ENCODE data around the gene HS1BP3. TPM values are rescaled to one million over a fixed set of nuclear protein-coding genes. Genes with fewer than 3 reads are reported as not detected.
A peak's percentile ranks its signal among the peaks of the same experiment; 100 is the strongest.

The HS1BP3 gene
- total RNA-seq, 2 experiments from 2014 or later: 8.8 to 10.1 TPM

GRCh38 chr2:20571231-20571630 lies 79.7 kb downstream of the HS1BP3 start:
- ATAC-seq (ENCODE audit: poor library complexity): no peak
- H3K9me3 ChIP-seq (ENCODE audit: control insufficient read depth in 1 of 2, insufficient read depth in 1 of 2, low read length in 2 of 2): no peaks in the 10 kb centered on the region
- H3K36me3 Mint-ChIP-seq (ENCODE audit: low read depth): no peaks in the 10 kb centered on the region
- no peaks in the 10 kb centered on the region for H3K27me3 Mint-ChIP-seq
- no peak overlapping the region for H3K27ac ChIP-seq (ENCODE audit: low read depth in 1 of 2, low read length in 2 of 2)
- H3K9me3 Mint-ChIP-seq: no peaks in the 10 kb centered on the region
- H3K4me3 ChIP-seq (ENCODE audit: low read length): no peak overlapping the region
- H3K4me3 Mint-ChIP-seq: no peak overlapping the region
- no peaks in the 10 kb centered on the region for H3K27me3 ChIP-seq (ENCODE audit: control insufficient read depth in 1 of 2, insufficient read depth in 2 of 2, low read length in 2 of 2)
- ChIA-PET POLR2A (no interaction called here), CTCF (no interaction called here)
- intact Hi-C loops (cut with DNase I, micrococcal nuclease): no loop called here
- peaks cover 1% of the 10 kb centered on the region for H3K4me1 Mint-ChIP-seq (ENCODE audit: low read depth)
- no peak for DNase-seq
- H3K36me3 ChIP-seq (ENCODE audit: insufficient read depth, low read length): no peaks in the 10 kb centered on the region
- H3K27ac Mint-ChIP-seq: no peak overlapping the region
- no peak for TF ChIP-seq CTCF (IDR thresholded peaks at IDR 0.05)
- peaks cover 5% of the 10 kb centered on the region for H3K4me1 ChIP-seq (ENCODE audit: insufficient read depth, low read length)

GRCh38 chr2:20570249-20570648 lies 80.6 kb downstream of the HS1BP3 start:
- intact Hi-C loops (cut with DNase I, micrococcal nuclease): no loop called here
- Mint-ChIP-seq H3K27ac (no peak overlapping the region), H3K4me3 (no peak overlapping the region), H3K27me3 (peaks cover 3% of the 10 kb centered on the region), H3K36me3 (ENCODE audit: low read depth) (no peaks in the 10 kb centered on the region), H3K9me3 (no peaks in the 10 kb centered on the region), H3K4me1 (ENCODE audit: low read depth) (no peaks in the 10 kb centered on the region)
- no peak for TF ChIP-seq CTCF (IDR thresholded peaks at IDR 0.05)
- ATAC-seq (ENCODE audit: poor library complexity) (no peak), DNase-seq (no peak)
- no peaks in the 10 kb centered on the region for H3K9me3 ChIP-seq (ENCODE audit: control insufficient read depth in 1 of 2, insufficient read depth in 1 of 2, low read length in 2 of 2)
- H3K4me3 ChIP-seq (ENCODE audit: low read length): no peak overlapping the region
- ChIA-PET POLR2A (no interaction called here), CTCF (no interaction called here)
- H3K36me3 ChIP-seq (ENCODE audit: insufficient read depth, low read length): no peaks in the 10 kb centered on the region
- H3K4me1 ChIP-seq (ENCODE audit: insufficient read depth, low read length): no peaks in the 10 kb centered on the region
- no peak overlapping the region for H3K27ac ChIP-seq (ENCODE audit: low read depth in 1 of 2, low read length in 2 of 2)
- no peaks in the 10 kb centered on the region for H3K27me3 ChIP-seq (ENCODE audit: control insufficient read depth in 1 of 2, insufficient read depth in 2 of 2, low read length in 2 of 2)

GRCh38 chr2:20569464-20570223 lies 81.3 kb downstream of the HS1BP3 start:
- H3K9me3 ChIP-seq (ENCODE audit: control insufficient read depth in 1 of 2, insufficient read depth in 1 of 2, low read length in 2 of 2): no peaks in the 10 kb centered on the region
- H3K27ac Mint-ChIP-seq: peak overlapping the region; percentile 42
- no peaks in the 10 kb centered on the region for H3K4me1 ChIP-seq (ENCODE audit: insufficient read depth, low read length)
- H3K27me3 ChIP-seq (ENCODE audit: control insufficient read depth in 1 of 2, insufficient read depth in 2 of 2, low read length in 2 of 2): no peaks in the 10 kb centered on the region
- H3K4me3 ChIP-seq (ENCODE audit: low read length): no peak overlapping the region
- no peaks in the 10 kb centered on the region for H3K36me3 Mint-ChIP-seq (ENCODE audit: low read depth)
- CTCF ChIA-PET: no interaction called here
- no peak for TF ChIP-seq CTCF (IDR thresholded peaks at IDR 0.05)
- no peaks in the 10 kb centered on the region for H3K9me3 Mint-ChIP-seq
- DNase-seq (no peak), ATAC-seq (ENCODE audit: poor library complexity) (no peak)
- H3K4me1 Mint-ChIP-seq (ENCODE audit: low read depth): no peaks in the 10 kb centered on the region
- H3K27me3 Mint-ChIP-seq: peaks cover 4% of the 10 kb centered on the region
- intact Hi-C loops (cut with DNase I, micrococcal nuclease): no loop called here
- no peak overlapping the region for H3K27ac ChIP-seq (ENCODE audit: low read depth in 1 of 2, low read length in 2 of 2)
- H3K36me3 ChIP-seq (ENCODE audit: insufficient read depth, low read length): no peaks in the 10 kb centered on the region
- POLR2A ChIA-PET: no interaction called here
- no peak overlapping the region for H3K4me3 Mint-ChIP-seq

Measured in CD4-positive, alpha-beta T cell (primary cell).